IPS-18c (cell line): ENCODE data around the gene ALDOB.

Source experiments
- H3K4me3 ChIP-seq: 2 replicates; pipeline ENCODE4 v1.7.0; 2013; ENCODE audit warnings: low read depth, mild to moderate bottlenecking, low read length, moderate library complexity; ENCODE audit not compliant: insufficient read depth
- H3K9me3 ChIP-seq: one replicate; pipeline ENCODE4 v1.6.1; 2013; ENCODE audit warnings: mild to moderate bottlenecking, low read length, moderate library complexity; ENCODE audit not compliant: control insufficient read depth, insufficient read depth

ALDOB gene

DNA sequence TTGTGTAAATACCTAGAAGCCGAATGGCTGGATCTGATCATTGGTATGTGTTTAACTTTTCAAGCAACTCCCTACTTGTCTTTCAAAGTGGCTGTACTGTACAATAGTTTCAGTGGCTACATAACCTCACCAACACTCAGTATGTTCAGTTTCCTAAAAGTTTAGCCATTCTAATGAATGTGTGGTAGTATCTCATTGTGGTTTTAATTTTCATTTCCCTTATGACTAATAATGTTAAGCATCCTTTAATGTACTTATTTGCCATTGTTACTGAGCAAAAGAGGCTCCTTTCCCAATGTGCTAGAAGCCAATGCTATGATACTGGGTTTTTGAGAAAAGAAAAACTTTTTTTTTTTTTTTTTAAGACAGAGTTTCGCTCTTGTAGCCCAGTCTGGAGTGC lies 27.8 kb upstream of the ALDOB start:
- H3K9me3 ChIP-seq = no peaks in the 10 kb centered on the region
- no peak overlapping the region for H3K4me3 ChIP-seq

DNA sequence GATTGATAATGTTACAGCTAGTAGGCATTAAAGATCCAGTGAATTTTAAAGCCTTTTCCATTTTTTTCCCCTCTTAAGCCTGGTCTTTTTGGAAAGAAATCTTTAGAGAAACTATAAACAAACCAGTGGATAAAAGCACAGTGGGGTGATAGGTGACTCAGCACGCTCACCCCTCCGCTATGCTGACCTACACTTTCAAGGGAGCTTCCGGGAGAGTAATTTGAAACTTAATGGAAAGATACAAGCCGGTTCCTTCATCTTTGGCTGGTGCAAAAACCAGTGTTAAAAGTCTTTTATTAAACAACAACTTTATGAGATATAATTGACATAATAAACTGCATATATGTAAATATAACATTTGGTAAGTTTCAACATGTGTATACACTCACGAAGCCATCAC lies 27.0 kb upstream of the ALDOB start:
- no peak overlapping the region for H3K4me3 ChIP-seq

DNA sequence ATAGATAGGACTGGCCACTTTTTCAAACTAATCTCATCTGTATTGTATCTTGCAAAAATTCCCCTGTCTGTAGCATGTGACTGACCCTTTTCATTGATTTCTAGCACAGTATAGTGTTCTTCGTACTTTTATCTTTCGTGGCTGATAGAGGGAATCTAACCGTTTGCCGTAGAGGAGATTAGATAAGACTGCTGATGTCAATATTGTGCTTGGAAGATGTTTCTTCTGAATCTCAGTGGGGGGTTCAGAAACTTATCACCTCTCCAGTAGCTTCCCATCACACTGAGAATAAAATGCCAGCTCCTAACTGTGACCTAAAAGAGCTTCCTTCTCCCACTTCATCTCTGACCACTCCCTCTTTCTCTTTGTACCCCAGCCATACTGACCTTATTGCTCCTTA lies 25.4 kb upstream of the ALDOB start:
- H3K9me3 ChIP-seq = no peaks in the 10 kb centered on the region
- no peak overlapping the region for H3K4me3 ChIP-seq

More for the DNA sequence above, 27.0 kb upstream of the ALDOB start:
- H3K9me3 ChIP-seq = no peaks in the 10 kb centered on the region

DNA sequence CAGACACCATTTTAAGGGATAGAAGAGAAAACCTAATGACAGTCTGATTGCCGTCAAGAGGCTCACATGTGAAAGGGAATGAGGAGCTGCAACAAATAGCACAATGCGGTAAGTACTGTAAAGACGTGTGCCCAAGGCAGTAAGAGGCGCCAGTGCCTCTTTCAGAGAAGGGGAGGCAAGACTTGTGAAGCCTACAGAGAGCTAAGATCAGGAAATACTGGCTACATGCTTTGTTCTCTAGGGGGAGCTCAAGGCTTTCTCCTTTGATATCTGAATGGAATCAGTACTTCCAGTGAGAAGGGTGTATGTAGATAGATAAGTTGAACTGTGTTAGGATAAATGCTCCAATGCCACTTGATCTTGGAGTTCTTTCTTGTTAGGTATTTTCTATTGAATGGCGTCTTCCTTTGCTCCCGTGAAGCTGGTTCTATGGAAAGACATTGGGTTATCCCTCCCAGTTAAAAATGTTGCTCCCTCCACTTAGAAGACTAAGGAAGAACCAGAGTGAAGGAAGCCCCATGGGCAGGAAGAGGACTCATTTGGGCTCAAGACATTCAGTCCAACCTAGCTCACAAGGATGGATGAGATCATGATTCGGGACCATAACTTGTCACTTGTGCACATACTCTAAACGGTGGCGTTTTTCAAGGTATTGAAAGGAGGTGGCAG lies 23.5 kb upstream of the ALDOB start:
- no peak overlapping the region for H3K4me3 ChIP-seq
- H3K9me3 ChIP-seq = no peaks in the 10 kb centered on the region

DNA sequence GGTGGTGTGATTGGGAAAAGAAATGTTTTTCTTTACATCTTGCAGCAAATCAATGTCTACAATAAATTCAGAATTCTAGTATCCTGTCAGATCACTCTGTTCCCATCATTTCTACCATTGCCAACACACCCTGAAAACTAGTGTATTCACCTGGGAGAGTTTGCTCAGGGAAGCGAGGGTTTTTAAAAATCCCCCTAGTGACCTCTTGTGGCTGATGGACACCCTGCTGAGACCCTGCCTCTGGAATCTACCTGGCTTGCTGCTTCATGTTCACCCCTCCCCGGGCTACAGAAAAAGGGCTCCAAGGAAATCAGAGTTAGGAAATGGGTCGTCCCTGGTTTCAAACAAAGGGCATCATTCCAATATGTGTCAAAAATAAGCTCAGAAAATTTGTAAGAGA lies 21.4 kb upstream of the ALDOB start:
- no peak overlapping the region for H3K4me3 ChIP-seq
- H3K9me3 ChIP-seq = no peaks in the 10 kb centered on the region

DNA sequence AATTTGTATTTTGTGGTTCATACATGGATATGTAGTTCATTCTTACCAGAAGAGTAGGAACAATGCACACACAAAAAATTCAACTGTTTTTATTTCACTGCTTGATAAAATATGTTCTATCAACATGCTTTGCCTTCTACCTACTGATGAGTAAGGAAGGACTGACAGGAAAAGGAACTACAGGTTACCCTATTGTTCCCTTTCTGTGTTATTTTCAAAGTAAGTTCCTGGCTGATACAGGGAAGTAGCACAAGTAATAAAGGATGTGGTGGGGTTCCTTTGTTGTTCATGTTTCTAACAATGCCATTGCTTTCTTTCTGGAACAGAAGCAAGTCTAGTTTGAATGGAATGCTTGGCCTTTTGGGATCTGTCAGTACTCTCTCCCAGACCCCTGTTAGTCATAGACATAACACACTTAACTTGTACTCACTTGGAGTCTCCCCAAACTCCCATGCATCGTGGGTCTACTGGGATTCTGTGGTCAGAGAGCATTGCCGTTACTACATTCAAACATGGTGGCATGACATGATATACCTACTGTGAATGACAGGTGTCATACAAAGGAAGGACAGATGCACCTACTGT lies 20.2 kb upstream of the ALDOB start:
- Histone ChIP-seq H3K4me3 (no peak overlapping the region), H3K9me3 (peaks cover 4% of the 10 kb centered on the region)

DNA sequence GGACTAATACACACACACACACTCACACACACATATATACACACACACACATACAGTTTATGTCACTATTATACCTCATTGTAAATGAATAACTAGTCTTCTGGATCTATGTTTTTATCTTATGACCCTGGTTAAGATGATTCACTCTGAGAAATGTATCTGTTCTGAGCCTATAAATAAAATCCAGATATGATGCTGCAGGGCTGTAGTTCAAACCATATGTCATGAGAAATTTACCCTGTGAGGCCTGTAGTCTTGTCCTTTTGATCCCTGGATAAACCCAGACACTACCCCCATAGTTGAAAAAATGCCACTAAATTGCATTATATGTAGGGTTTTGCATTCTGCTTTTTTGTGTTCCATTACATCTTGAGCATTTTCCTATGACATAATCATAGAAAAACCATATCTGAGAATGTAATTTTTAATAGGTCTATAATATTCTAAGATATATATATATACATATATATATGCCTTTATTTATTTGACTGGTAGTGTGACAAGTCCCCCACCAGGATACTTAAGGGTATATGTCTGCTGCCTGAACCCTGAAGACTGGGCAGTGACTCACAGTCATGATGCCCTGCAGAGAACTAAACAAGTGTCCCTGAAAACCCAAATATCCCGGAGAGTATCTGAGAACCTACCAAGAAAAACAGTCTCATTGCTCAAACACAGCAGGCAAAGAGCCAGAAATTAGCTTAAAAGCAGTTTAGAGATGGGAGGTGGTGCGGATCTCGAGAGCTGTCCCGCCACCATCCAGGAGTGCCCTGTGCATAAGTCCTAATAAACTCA lies 18.4 kb upstream of the ALDOB start:
- no peak overlapping the region for H3K4me3 ChIP-seq

DNA sequence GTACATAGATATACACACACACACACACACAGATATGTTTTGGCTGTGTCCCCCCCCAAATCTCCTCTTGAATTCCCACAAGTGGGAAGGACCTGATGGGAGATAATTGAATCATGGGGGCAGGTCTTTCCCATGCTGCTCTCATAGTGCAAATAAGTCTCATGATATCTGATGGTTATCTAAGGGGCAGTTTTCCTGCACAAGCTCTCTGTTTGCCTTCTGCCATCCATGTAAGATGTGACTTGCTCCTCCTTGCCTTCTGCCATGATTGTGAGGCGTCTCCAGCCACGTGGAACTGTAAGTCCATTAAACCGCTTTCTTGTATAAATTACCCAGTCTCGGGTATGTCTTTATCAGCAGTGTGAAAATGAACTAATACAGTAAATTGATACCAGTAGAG lies 15.9 kb upstream of the ALDOB start:
- H3K4me3 ChIP-seq = no peak overlapping the region
- H3K9me3 ChIP-seq = peaks cover 4% of the 10 kb centered on the region

More for the DNA sequence above, 18.4 kb upstream of the ALDOB start:
- peaks cover 4% of the 10 kb centered on the region for H3K9me3 ChIP-seq

DNA sequence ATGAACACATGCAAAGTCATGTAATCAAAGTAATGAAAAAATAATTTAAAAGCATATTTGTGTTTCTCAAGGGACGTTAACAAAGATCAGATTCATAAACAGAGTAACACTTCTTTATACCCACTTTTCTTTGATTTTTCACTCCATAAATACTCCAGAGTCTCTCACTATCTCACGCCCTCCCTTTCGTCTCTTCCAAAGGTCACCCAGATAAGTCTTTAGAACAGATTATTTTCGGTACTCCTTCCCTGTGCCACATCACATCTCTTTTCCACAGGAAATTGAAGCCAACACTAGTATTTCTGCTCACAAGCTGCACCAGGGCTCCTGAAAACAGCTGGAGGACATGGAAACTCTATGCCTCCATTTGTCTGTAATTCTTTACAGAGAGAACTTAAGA lies 15.4 kb upstream of the ALDOB start:
- peaks cover 4% of the 10 kb centered on the region for H3K9me3 ChIP-seq
- H3K4me3 ChIP-seq = no peak overlapping the region

DNA sequence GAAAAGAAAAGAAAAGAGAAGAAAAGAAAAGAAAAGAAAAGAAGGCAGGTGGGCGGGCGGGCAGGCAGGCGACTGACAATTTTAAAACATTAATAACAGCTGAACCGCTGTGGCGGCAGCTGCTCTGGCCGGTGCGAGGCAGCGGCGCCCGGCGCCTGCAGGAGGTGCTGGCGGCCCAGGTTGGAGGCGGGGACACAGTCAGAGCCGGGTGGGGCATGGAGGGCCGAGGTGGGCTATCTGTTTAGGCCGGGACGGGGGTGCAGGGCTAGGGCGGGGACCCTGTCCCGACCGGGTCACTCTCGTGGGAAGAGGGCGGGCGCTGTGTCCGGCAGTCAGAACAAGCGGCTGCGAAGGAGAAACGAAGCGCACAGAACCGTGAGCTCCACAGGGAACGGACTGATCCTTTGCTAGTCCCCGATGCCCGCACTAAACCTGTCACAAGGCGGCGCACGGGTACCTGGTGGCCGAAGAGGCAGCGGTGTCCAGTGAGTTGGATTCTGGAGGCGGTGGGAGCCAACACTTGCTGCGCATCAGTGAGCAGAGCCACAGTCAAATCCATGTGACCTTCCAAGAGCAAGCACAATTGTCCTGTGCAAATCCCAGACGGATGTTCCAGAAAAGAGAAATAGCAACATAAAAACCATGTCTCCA lies 13.6 kb upstream of the ALDOB start:
- peak overlapping the region; percentile 66 for H3K4me3 ChIP-seq
- peaks cover 4% of the 10 kb centered on the region for H3K9me3 ChIP-seq

DNA sequence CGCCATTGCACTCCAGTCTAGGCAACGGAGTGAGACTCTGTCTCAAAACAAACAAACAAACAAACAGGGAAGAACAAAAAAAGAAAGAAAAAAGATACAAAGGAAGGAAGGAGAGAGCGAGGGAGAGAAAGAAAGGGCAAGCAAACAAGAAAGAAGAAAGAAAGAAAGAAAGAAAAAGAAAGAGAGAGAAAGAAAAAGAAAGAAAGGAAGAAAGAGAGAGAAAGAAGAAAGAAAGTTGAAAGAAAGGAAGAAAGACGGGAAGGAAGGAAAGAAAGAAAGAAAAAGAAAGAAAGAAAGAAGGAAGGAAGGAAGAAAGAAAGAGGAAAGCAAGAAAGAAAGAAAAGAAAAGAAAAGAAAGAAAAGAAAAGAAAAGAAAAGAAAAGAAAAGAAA lies 13.1 kb upstream of the ALDOB start:
- Histone ChIP-seq H3K9me3 (peaks cover 4% of the 10 kb centered on the region), H3K4me3 (no peak overlapping the region; the same call in 1 of the 2 replicates)

DNA sequence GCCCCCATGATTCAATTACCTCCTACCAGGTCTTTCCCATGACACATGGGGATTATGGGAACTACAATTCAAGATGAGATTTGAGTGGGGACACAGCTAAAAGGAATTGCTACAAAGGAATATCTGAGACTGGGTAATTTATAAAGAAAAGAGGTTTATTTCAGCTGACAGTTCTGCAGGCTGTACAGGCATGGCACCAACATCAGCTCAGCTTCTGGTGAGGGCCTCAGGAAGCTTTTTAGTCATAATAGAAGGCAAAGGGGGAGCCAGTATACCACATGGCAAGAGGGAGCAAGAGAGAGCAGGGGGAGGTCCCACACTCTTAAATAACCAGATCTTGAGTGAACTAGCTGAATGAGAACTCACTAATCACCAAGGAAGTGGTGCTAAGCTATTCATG lies 11.2 kb upstream of the ALDOB start:
- H3K9me3 ChIP-seq = peaks cover 2% of the 10 kb centered on the region
- H3K4me3 ChIP-seq = no peak overlapping the region

DNA sequence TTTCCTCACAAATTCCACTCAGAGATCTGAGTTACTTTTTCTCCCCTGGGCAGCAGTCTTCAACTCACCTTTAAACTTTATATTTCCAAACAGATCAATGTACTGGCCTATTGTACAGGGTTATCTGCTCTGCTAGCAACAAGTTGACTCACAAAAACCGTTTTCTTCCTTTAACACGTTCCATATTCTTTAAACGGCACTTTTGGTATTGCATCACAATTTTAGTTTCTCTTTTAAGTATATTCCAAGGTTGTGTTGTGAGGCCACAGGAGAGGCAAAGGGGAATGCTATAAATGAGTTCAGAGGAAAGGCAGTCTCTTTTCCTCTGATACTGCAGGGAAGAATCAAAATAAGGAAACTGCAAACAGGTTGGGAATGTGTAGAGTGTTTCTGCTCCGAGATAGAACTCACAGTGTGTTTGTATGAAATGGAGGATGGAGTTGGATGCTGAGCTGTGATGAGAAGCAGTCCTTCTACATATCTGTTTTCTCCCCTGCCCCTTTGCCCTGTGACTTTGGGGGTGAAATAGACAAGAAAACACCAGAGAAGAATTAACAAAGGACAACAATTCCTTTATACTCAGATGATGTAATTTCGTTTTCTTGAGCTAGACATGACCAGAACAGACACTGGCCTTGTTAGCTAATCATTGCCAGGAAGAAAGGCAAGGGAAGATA lies 9.9 kb upstream of the ALDOB start:
- Histone ChIP-seq H3K4me3 (no peak overlapping the region), H3K9me3 (no peaks in the 10 kb centered on the region)

DNA sequence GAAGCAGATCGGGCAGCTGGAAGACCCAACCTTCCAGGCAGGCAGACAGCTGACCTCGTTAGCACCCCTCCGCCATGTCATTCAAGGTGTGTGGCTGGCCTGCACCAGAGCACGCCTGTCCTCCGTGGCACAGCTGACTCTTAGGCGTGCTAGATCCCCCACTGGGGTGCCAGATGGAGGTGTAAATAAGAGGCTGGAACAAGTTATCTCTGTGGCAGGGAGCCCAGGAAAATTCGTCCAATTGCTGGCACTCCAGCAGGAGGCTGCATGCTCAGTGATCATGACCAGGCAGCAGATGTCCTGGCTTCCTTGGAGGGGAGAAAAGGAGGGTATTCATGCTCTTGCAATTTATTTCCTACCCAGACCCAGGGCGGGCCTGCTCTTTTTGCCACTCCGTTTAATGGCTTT lies 7.8 kb upstream of the ALDOB start:
- no peaks in the 10 kb centered on the region for H3K9me3 ChIP-seq
- H3K4me3 ChIP-seq = no peak overlapping the region

DNA sequence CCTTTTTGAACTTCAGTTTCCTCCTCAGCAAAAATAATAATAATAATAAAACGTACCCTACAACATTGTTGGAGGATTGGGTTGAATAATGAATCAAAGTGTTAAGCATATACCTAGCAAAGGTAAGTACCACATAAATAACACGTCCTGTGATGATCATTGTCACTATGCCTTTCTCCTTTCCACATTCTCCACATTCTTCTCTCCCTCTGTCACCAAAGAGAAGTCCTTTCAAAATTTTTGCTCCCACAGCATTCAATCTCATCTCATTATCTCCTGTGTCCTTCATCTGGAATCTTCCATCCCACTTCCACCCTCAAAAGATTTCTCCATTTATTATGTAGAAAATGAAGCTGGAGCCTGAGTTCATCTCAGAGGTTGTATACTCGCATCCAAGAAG lies 7.2 kb upstream of the ALDOB start:
- no peak overlapping the region for H3K4me3 ChIP-seq
- H3K9me3 ChIP-seq = no peaks in the 10 kb centered on the region

DNA sequence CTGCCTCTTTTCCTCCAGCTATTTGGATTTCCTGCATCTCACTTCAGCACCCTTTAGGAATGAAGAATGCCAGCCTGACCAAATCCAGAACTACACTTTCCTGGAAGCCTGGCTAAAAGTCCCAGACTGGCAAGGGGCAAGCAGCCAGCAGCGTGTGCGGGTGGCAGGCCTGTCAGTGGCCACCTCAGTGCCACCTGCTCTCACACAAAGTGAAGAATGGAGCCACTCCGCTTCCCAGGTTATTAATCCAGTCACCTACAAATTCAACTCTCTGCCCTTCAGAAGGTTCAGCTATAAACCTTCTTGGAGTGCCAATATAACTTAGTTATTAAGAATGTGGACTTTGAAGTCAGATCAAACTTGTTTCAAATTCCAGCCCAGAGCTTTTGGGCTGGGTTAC lies 6.7 kb upstream of the ALDOB start:
- H3K4me3 ChIP-seq = no peak overlapping the region
- H3K9me3 ChIP-seq = no peaks in the 10 kb centered on the region

DNA sequence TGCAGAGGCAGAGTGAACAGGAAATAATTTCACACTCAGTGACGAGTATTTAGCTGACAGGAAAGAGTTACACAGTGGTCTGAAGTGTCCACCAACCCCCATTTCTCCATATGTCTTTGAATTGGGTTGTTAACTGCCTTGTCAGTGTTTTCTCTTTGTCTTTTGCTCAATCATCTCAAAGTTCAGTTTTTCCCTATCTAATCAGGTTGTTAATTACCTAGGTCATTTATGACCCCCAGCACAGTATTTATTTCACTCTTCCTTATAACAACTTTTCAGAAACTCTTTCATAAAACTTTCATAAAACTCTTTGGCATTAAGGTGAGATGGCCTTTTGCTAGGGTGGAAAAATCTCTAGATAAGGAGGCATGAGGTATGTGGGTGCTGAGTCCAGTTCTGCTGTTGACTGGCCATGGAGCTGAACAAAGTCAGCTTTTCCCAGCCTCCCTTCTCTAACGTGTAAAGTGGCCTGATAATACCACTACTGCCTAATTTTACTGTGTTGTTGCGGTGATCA lies 5.2 kb upstream of the ALDOB start:
- H3K9me3 ChIP-seq = no peaks in the 10 kb centered on the region
- no peak overlapping the region for H3K4me3 ChIP-seq
